Measurements from ENCODE around the gene ALS2CL.

Gene ALS2CL

GRCh38 chr3:46730819-46731218, 37.3 kb upstream of the ALS2CL start:
- H3K4ac ChIP-seq (ENCODE audit: low read length): no peak overlapping the region
- H2AK5ac ChIP-seq (ENCODE audit: low read depth, low read length): no peak overlapping the region
- H2BK5ac ChIP-seq (ENCODE audit: low read length): no peak overlapping the region
- no peaks in the 10 kb centered on the region for H3K27me3 ChIP-seq (ENCODE audit: control insufficient read depth in 3 of 3, insufficient read depth in 3 of 3, low read depth in 1 of 3, low read length in 3 of 3)
- no peak overlapping the region for H3K4me2 ChIP-seq (ENCODE audit: insufficient read depth, low read length, poor library complexity, severe bottlenecking)
- WGBS, 2 donors (ENCODE audit: extremely low coverage in 2 of 2, insufficient read length in 2 of 2, insufficient replicate concordance in 1 of 2): no CpG with 5 or more reads among the region's 2 CpGs
- H4K8ac ChIP-seq (ENCODE audit: low read depth, low read length): no peak overlapping the region
- no peak for DNase-seq (ENCODE audit: low spot score)
- no peaks in the 10 kb centered on the region for H3K4me1 ChIP-seq (ENCODE audit: control insufficient read depth in 2 of 2, insufficient read depth in 1 of 2, low read depth in 1 of 2, low read length in 2 of 2)
- no peak overlapping the region for H2AFZ ChIP-seq (ENCODE audit: low read length)
- H2BK120ac ChIP-seq (ENCODE audit: low read depth, low read length): no peak overlapping the region
- no peak overlapping the region for H3K18ac ChIP-seq (ENCODE audit: low read length)
- no peak overlapping the region for H3K9ac ChIP-seq (ENCODE audit: low read depth, low read length, poor library complexity)
- H3K27ac ChIP-seq (replicated peaks; ENCODE audit: low read length): no peak overlapping the region
- no peak overlapping the region for H4K91ac ChIP-seq (ENCODE audit: low read depth, low read length, poor library complexity)
- no peaks in the 10 kb centered on the region for H3K36me3 ChIP-seq (replicated peaks in 1 of 2; ENCODE audit: control insufficient read depth in 2 of 2, insufficient read depth in 2 of 2, low read length in 2 of 2)
- no peaks in the 10 kb centered on the region for H3K9me3 ChIP-seq (replicated peaks in 1 of 2; ENCODE audit: control insufficient read depth in 2 of 2, insufficient read depth in 1 of 2, low read depth in 1 of 2, low read length in 2 of 2)
- no peak overlapping the region for H3K14ac ChIP-seq (ENCODE audit: low read length)
- H2BK15ac ChIP-seq (ENCODE audit: low read length): no peak overlapping the region
- no peak overlapping the region for H3K4me3 ChIP-seq (ENCODE audit: low read length in 2 of 2)
- H2BK12ac ChIP-seq (ENCODE audit: low read length): no peak overlapping the region
- H3K23ac ChIP-seq (ENCODE audit: low read depth, low read length, poor library complexity): no peak overlapping the region
- H3K79me1 ChIP-seq (ENCODE audit: low read depth, low read length): no peaks in the 10 kb centered on the region

DNA sequence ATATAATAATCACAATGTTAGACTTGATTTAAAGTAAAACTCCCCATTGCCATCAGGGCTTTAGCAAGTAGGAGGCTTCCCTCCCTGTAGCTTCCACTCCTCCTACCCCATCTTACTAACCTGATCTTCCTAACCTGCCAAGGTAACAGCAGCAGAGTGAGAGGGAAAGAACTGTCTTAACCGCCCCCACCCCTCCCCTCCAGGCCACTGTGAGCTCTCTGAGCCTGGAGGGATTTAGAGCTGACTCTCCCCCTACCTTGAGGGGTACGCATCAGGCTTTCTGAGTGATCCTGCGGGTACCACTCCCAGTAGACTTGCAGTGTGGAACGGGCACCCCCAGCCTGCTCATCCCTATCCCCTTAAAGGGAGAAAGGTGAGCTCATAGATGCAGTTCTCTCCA, 35.6 kb upstream of the ALS2CL start:
- no peak overlapping the region for H2BK12ac ChIP-seq (ENCODE audit: low read length)
- no peak overlapping the region for H2BK15ac ChIP-seq (ENCODE audit: low read length)
- no peak overlapping the region for H3K4ac ChIP-seq (ENCODE audit: low read length)
- DNase-seq (ENCODE audit: low spot score): no peak
- no peak overlapping the region for H2BK120ac ChIP-seq (ENCODE audit: low read depth, low read length)
- no peak overlapping the region for H2BK5ac ChIP-seq (ENCODE audit: low read length)
- H3K9ac ChIP-seq (ENCODE audit: low read depth, low read length, poor library complexity): no peak overlapping the region
- H3K4me2 ChIP-seq (ENCODE audit: insufficient read depth, low read length, poor library complexity, severe bottlenecking): no peak overlapping the region
- no peak overlapping the region for H2AK5ac ChIP-seq (ENCODE audit: low read depth, low read length)
- H3K4me1 ChIP-seq (ENCODE audit: control insufficient read depth in 2 of 2, insufficient read depth in 1 of 2, low read depth in 1 of 2, low read length in 2 of 2): no peaks in the 10 kb centered on the region
- H3K79me1 ChIP-seq (ENCODE audit: low read depth, low read length): no peaks in the 10 kb centered on the region
- H3K9me3 ChIP-seq (replicated peaks in 1 of 2; ENCODE audit: control insufficient read depth in 2 of 2, insufficient read depth in 1 of 2, low read depth in 1 of 2, low read length in 2 of 2): no peaks in the 10 kb centered on the region
- H3K14ac ChIP-seq (ENCODE audit: low read length): no peak overlapping the region
- no peak overlapping the region for H3K27ac ChIP-seq (replicated peaks; ENCODE audit: low read length)
- no peaks in the 10 kb centered on the region for H3K36me3 ChIP-seq (replicated peaks in 1 of 2; ENCODE audit: control insufficient read depth in 2 of 2, insufficient read depth in 2 of 2, low read length in 2 of 2)
- H3K18ac ChIP-seq (ENCODE audit: low read length): no peak overlapping the region
- H3K27me3 ChIP-seq (ENCODE audit: control insufficient read depth in 3 of 3, insufficient read depth in 3 of 3, low read depth in 1 of 3, low read length in 3 of 3): no peaks in the 10 kb centered on the region
- no peak overlapping the region for H4K8ac ChIP-seq (ENCODE audit: low read depth, low read length)
- H3K4me3 ChIP-seq (ENCODE audit: low read length in 2 of 2): no peak overlapping the region
- H3K23ac ChIP-seq (ENCODE audit: low read depth, low read length, poor library complexity): no peak overlapping the region
- no CpG with 5 or more reads among the region's 4 CpGs for WGBS, 2 donors (ENCODE audit: extremely low coverage in 2 of 2, insufficient read length in 2 of 2, insufficient replicate concordance in 1 of 2)
- H4K91ac ChIP-seq (ENCODE audit: low read depth, low read length, poor library complexity): no peak overlapping the region
- H2AFZ ChIP-seq (ENCODE audit: low read length): no peak overlapping the region

- H4K91ac ChIP-seq (ENCODE audit: low read depth, low read length, poor library complexity): no peak overlapping the region
- no peaks in the 10 kb centered on the region for H3K79me1 ChIP-seq (ENCODE audit: low read depth, low read length)
- no peak overlapping the region for H3K4me2 ChIP-seq (ENCODE audit: insufficient read depth, low read length, poor library complexity, severe bottlenecking)
- no peak overlapping the region for H3K4ac ChIP-seq (ENCODE audit: low read length)
- no peak overlapping the region for H3K18ac ChIP-seq (ENCODE audit: low read length)
- H4K8ac ChIP-seq (ENCODE audit: low read depth, low read length): no peak overlapping the region
- no peaks in the 10 kb centered on the region for H3K36me3 ChIP-seq (replicated peaks in 1 of 2; ENCODE audit: control insufficient read depth in 2 of 2, insufficient read depth in 2 of 2, low read length in 2 of 2)
- H3K14ac ChIP-seq (ENCODE audit: low read length): no peak overlapping the region
- no peak overlapping the region for H2AFZ ChIP-seq (ENCODE audit: low read length)
- WGBS, 2 donors (ENCODE audit: extremely low coverage in 2 of 2, insufficient read length in 2 of 2, insufficient replicate concordance in 1 of 2): no CpG with 5 or more reads among the region's 6 CpGs
- no peaks in the 10 kb centered on the region for H3K9me3 ChIP-seq (replicated peaks in 1 of 2; ENCODE audit: control insufficient read depth in 2 of 2, insufficient read depth in 1 of 2, low read depth in 1 of 2, low read length in 2 of 2)
- no peak overlapping the region for H2BK5ac ChIP-seq (ENCODE audit: low read length)
- no peak for DNase-seq (ENCODE audit: low spot score)
- H3K27me3 ChIP-seq (ENCODE audit: control insufficient read depth in 3 of 3, insufficient read depth in 3 of 3, low read depth in 1 of 3, low read length in 3 of 3): no peaks in the 10 kb centered on the region
- H2BK12ac ChIP-seq (ENCODE audit: low read length): no peak overlapping the region
- H3K27ac ChIP-seq (replicated peaks; ENCODE audit: low read length): no peak overlapping the region
- no peak overlapping the region for H2BK15ac ChIP-seq (ENCODE audit: low read length)
- H3K4me1 ChIP-seq (ENCODE audit: control insufficient read depth in 2 of 2, insufficient read depth in 1 of 2, low read depth in 1 of 2, low read length in 2 of 2): no peaks in the 10 kb centered on the region
- H3K23ac ChIP-seq (ENCODE audit: low read depth, low read length, poor library complexity): no peak overlapping the region
- no peak overlapping the region for H3K9ac ChIP-seq (ENCODE audit: low read depth, low read length, poor library complexity)
- no peak overlapping the region for H3K4me3 ChIP-seq (ENCODE audit: low read length in 2 of 2)
- no peak overlapping the region for H2AK5ac ChIP-seq (ENCODE audit: low read depth, low read length)
- H2BK120ac ChIP-seq (ENCODE audit: low read depth, low read length): no peak overlapping the region
These were observed 32.3 kb upstream of the ALS2CL start for GRCh38 chr3:46725621-46726314.

DNA sequence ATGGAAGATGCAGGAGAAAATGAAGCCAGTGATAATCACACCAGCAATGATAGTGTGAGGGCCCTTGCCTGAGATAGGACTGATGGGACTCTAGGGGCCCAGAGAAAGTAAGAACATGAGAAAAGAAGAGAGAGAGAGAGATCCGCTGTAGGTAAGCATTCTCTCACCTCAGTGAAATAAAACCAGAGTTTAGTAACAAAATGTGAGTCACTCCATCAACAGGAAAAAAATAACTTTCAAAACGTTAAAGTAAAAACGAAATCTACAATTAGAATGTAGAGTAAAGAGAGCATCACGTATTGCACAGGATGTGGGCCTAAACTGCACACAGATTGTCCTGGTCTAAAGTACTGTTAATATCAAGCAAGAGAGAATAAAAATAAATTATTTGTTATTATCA, 30.9 kb upstream of the ALS2CL start:
- H2AK5ac ChIP-seq (ENCODE audit: low read depth, low read length): no peak overlapping the region
- H3K36me3 ChIP-seq (replicated peaks in 1 of 2; ENCODE audit: control insufficient read depth in 2 of 2, insufficient read depth in 2 of 2, low read length in 2 of 2): no peaks in the 10 kb centered on the region
- no peak overlapping the region for H3K4ac ChIP-seq (ENCODE audit: low read length)
- no peak overlapping the region for H4K91ac ChIP-seq (ENCODE audit: low read depth, low read length, poor library complexity)
- H3K9me3 ChIP-seq (replicated peaks in 1 of 2; ENCODE audit: control insufficient read depth in 2 of 2, insufficient read depth in 1 of 2, low read depth in 1 of 2, low read length in 2 of 2): no peaks in the 10 kb centered on the region
- H3K18ac ChIP-seq (ENCODE audit: low read length): no peak overlapping the region
- H4K8ac ChIP-seq (ENCODE audit: low read depth, low read length): no peak overlapping the region
- no peak overlapping the region for H3K27ac ChIP-seq (replicated peaks; ENCODE audit: low read length)
- no peak overlapping the region for H3K14ac ChIP-seq (ENCODE audit: low read length)
- no peak overlapping the region for H2BK5ac ChIP-seq (ENCODE audit: low read length)
- no peak overlapping the region for H2AFZ ChIP-seq (ENCODE audit: low read length)
- H3K23ac ChIP-seq (ENCODE audit: low read depth, low read length, poor library complexity): no peak overlapping the region
- H3K4me1 ChIP-seq (ENCODE audit: control insufficient read depth in 2 of 2, insufficient read depth in 1 of 2, low read depth in 1 of 2, low read length in 2 of 2): no peaks in the 10 kb centered on the region
- no peak for DNase-seq (ENCODE audit: low spot score)
- WGBS, 2 donors (ENCODE audit: extremely low coverage in 2 of 2, insufficient read length in 2 of 2, insufficient replicate concordance in 1 of 2): no CpG with 5 or more reads among the region's 4 CpGs
- no peak overlapping the region for H2BK120ac ChIP-seq (ENCODE audit: low read depth, low read length)
- no peaks in the 10 kb centered on the region for H3K79me1 ChIP-seq (ENCODE audit: low read depth, low read length)
- H3K27me3 ChIP-seq (ENCODE audit: control insufficient read depth in 3 of 3, insufficient read depth in 3 of 3, low read depth in 1 of 3, low read length in 3 of 3): no peaks in the 10 kb centered on the region
- H2BK12ac ChIP-seq (ENCODE audit: low read length): no peak overlapping the region
- no peak overlapping the region for H3K4me3 ChIP-seq (ENCODE audit: low read length in 2 of 2)
- no peak overlapping the region for H3K9ac ChIP-seq (ENCODE audit: low read depth, low read length, poor library complexity)
- no peak overlapping the region for H3K4me2 ChIP-seq (ENCODE audit: insufficient read depth, low read length, poor library complexity, severe bottlenecking)
- no peak overlapping the region for H2BK15ac ChIP-seq (ENCODE audit: low read length)
